IPS DF 4.7 (cell line): Measurements from ENCODE around the gene IGSF21.
"Not testable (repeated sequence)": the region's sequence is repeated elsewhere in the genome, so short reads cannot be mapped to it uniquely, and the experiment has no call there.

Experiments used
- DNase-seq: peaks from one replicate; pipeline ENCODE4 v3.0.0-alpha.2; 2013; ENCODE audit warnings: low spot score; ENCODE audit errors: extremely low read depth

The IGSF21 gene

GRCh38 chr1:18353528-18353927 is 245.9 kb downstream of the IGSF21 start:
- no peak for DNase-seq

- DNase-seq = no peak
These were observed 246.4 kb downstream of the IGSF21 start for GRCh38 chr1:18353992-18354391.

GRCh38 chr1:18354612-18355011 is 247.0 kb downstream of the IGSF21 start:
- DNase-seq = no peak

GRCh38 chr1:18357622-18358230 is 250.1 kb downstream of the IGSF21 start:
- no peak for DNase-seq

- DNase-seq = no peak
These were observed 251.0 kb downstream of the IGSF21 start for GRCh38 chr1:18358600-18358999.

GRCh38 chr1:18360251-18360650 is 252.7 kb downstream of the IGSF21 start:
- DNase-seq = no peak

- DNase-seq = no peak
These were observed 254.6 kb downstream of the IGSF21 start for GRCh38 chr1:18362150-18362549.

GRCh38 chr1:18363436-18363835 is 255.8 kb downstream of the IGSF21 start:
- DNase-seq = no peak

GRCh38 chr1:18365099-18365705 is 257.6 kb downstream of the IGSF21 start:
- no peak for DNase-seq

- not testable (repeated sequence) for DNase-seq
These were observed 264.9 kb downstream of the IGSF21 start for GRCh38 chr1:18372505-18372904.

GRCh38 chr1:18373151-18373550 is 265.6 kb downstream of the IGSF21 start:
- no peak for DNase-seq

- peak; percentile 64 for DNase-seq
These were observed 266.4 kb downstream of the IGSF21 start for GRCh38 chr1:18373882-18374493.

- DNase-seq = no peak
These were observed 269.1 kb downstream of the IGSF21 start for GRCh38 chr1:18376661-18377060.

GRCh38 chr1:18380288-18380687 is 272.7 kb downstream of the IGSF21 start:
- DNase-seq = no peak

GRCh38 chr1:18384059-18384458 is 276.5 kb downstream of the IGSF21 start:
- DNase-seq = no peak

GRCh38 chr1:18384471-18384870 is 276.9 kb downstream of the IGSF21 start:
- no peak for DNase-seq

GRCh38 chr1:18385239-18385790 is 277.7 kb downstream of the IGSF21 start:
- DNase-seq = no peak

GRCh38 chr1:18386591-18386990 is 279.0 kb downstream of the IGSF21 start:
- no peak for DNase-seq

- DNase-seq = no peak
These were observed 279.7 kb downstream of the IGSF21 start for GRCh38 chr1:18387307-18387706.

- no peak for DNase-seq
These were observed 283.4 kb downstream of the IGSF21 start for GRCh38 chr1:18390953-18391352.

GRCh38 chr1:18394563-18395156 is 287.1 kb downstream of the IGSF21 start:
- DNase-seq = no peak

- DNase-seq = no peak
These were observed 288.8 kb downstream of the IGSF21 start for GRCh38 chr1:18396247-18396980.
